Peyer's patch (tissue), 4 donors: ENCODE results near the gene LNX2. TPM values are rescaled to one million over a fixed set of nuclear protein-coding genes. Genes with fewer than 3 reads are reported as not detected.
A peak's percentile ranks its signal among the peaks of the same experiment; 100 is the strongest.

ENCODE experiments used
- DNase-seq, 3 donors: peaks; one replicate each; pipeline ENCODE4 v3.0.0-alpha.2; 2017 to 2019
- H3K27ac ChIP-seq, 4 donors: fragments of 200-600 bp; sonication (generic); one replicate each; pipeline ENCODE4 v1.5.1; 2016 to 2019
- H3K27me3 ChIP-seq, 2 donors: fragments of 200-600 bp; sonication (generic); one replicate each; pipeline ENCODE4 v1.5.1; 2019
- H3K36me3 ChIP-seq, 3 donors: fragments of 200-600 bp; sonication (generic); one replicate each; pipeline ENCODE4 v1.5.1; 2016 to 2019
- H3K4me1 ChIP-seq, 4 donors: fragments of 200-600 bp; sonication (generic); one replicate each; pipeline ENCODE4 v1.5.1; 2016 to 2019
- H3K4me3 ChIP-seq, 4 donors: fragments of 200-600 bp; sonication (generic); 1 replicate in 3 of 4; 2 replicates in 1 of 4; pipeline ENCODE4 v1.5.1; 2016 to 2019; ENCODE audit warnings: mild to moderate bottlenecking in 1 of 4
- H3K9me3 ChIP-seq, 4 donors: fragments of 200-600 bp; sonication (generic); one replicate each; pipeline ENCODE4 v1.5.1; 2016 to 2019; ENCODE audit warnings: mild to moderate bottlenecking in 1 of 4
- POLR2A ChIP-seq, 2 donors: fragments of 450-650 bp; IDR thresholded peaks; one replicate each; pipeline ENCODE4 v1.5.1; 2017; ENCODE audit warnings: antibody characterized with exemption in 2 of 2, mild to moderate bottlenecking in 2 of 2, moderate library complexity in 2 of 2
- total RNA-seq, 4 donors: library from RNA; depleted of rRNA; stranded (reverse); fragments of >200 nt; gene quantifications; one replicate each; pipeline ENCODE4 v1.1.0, GENCODE V29; 2016
- TF ChIP-seq, protein P1 (sequence below), 6 experiments: fragments of 450-650 bp in 4 of 6; fragments of 200-600 bp in 2 of 6; sonication (generic) in 1 of 6; IDR thresholded peaks; one replicate each; pipeline ENCODE4 v1.5.1; 2017 to 2019; ENCODE audit warnings: antibody characterized with exemption in 6 of 6, mild to moderate bottlenecking in 3 of 6, moderate library complexity in 1 of 6

LNX2 gene
- total RNA-seq, 4 donors from 2014 or later, result 12.4 to 39.6 (median 25.6) TPM

DNA sequence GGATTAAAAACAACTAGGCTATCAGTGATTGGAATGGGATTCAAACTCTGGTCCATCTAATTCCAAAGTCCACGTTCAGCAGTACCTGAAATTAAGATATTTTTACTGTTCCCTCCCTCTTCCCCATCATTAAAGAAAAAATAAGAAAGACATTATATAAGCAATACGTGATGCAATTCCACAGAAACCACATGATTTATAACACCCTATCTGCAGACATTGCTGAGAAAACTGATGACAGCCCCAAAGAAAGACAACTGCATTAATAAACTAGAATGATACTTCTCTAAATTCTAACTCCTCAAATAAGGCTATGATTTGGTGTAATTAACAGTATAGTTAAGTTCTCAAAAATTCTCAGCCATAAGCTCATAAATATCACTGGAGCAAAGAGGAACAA, 19.1 kb downstream of the LNX2 start:
- Histone ChIP-seq H3K27ac (no peak overlapping the region), H3K27me3 (no peaks in the 10 kb centered on the region), H3K36me3 (no peaks in the 10 kb centered on the region), H3K4me1 (peaks cover 0 to 4% (median 0%) of the 10 kb centered on the region in 4 donors), H3K9me3 (no peaks in the 10 kb centered on the region), H3K4me3 (no peak overlapping the region)
- TF ChIP-seq, protein P1, sequence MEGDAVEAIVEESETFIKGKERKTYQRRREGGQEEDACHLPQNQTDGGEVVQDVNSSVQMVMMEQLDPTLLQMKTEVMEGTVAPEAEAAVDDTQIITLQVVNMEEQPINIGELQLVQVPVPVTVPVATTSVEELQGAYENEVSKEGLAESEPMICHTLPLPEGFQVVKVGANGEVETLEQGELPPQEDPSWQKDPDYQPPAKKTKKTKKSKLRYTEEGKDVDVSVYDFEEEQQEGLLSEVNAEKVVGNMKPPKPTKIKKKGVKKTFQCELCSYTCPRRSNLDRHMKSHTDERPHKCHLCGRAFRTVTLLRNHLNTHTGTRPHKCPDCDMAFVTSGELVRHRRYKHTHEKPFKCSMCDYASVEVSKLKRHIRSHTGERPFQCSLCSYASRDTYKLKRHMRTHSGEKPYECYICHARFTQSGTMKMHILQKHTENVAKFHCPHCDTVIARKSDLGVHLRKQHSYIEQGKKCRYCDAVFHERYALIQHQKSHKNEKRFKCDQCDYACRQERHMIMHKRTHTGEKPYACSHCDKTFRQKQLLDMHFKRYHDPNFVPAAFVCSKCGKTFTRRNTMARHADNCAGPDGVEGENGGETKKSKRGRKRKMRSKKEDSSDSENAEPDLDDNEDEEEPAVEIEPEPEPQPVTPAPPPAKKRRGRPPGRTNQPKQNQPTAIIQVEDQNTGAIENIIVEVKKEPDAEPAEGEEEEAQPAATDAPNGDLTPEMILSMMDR (IDR thresholded peaks at IDR 0.05), result no peak
- TF ChIP-seq POLR2A (IDR thresholded peaks at IDR 0.05), result no peak
- DNase-seq, result no peak

DNA sequence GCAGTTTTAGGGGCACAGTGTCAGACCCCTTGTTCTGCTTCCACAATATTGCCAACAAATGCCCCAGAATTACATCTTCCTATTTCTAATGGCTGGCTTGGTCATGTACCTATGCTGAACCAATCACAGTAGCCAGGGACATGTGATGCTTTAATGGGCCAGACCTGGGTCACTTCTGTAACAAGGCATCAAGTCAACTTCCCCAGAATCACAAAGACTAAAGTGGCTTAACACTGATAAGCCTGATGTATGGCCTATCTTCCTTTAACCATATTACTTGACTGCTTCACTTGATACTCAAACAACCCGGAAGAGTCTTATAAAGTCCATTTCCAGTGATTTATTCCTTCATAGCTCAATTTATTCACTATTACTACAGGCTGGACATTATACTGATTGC, 19.6 kb downstream of the LNX2 start:
- no peak for DNase-seq
- H3K36me3 ChIP-seq, result no peaks in the 10 kb centered on the region
- no peak overlapping the region for H3K27ac ChIP-seq
- H3K4me1 ChIP-seq, result peaks cover 0 to 3% (median 0%) of the 10 kb centered on the region in 4 donors
- no peaks in the 10 kb centered on the region for H3K9me3 ChIP-seq
- H3K27me3 ChIP-seq, result no peaks in the 10 kb centered on the region
- H3K4me3 ChIP-seq, result no peak overlapping the region
- no peak for TF ChIP-seq POLR2A (IDR thresholded peaks at IDR 0.05)
- TF ChIP-seq, protein P1 (IDR thresholded peaks at IDR 0.05), result no peak

DNA sequence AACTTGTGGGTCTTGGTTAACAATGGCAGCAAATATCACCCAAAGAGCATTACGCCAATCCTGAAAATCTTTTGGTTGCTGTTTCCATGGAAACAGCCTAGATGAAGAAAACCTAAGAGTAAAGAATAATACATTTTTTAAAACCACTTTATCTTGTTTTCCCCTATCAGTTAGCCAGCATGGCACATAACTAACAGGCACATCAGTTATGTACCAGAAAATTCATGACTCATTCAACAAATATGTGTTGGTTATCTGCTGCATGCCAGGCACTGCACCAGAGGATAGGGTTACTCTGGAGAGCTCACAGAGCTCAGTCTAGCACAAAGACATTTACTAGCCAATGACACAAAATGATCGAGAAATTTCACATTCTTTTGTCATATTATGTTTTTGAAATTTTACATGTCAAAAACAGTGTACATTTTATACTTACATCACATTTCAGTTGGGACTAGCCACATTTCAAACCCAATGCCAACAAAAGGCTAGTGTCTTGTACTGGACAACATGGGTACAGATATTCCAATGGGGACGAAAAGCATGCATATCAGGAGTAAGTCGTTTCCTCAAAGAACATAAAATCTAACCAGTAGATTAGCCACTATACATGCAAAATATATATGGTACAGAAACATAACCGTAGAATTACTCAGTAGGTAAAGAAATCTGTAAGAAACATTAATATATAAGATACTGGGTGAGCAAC, 20.3 kb downstream of the LNX2 start:
- Histone ChIP-seq H3K9me3 (no peaks in the 10 kb centered on the region), H3K27ac (no peak overlapping the region), H3K4me1 (peaks cover 0 to 10% (median 0%) of the 10 kb centered on the region in 4 donors), H3K4me3 (no peak overlapping the region), H3K27me3 (no peaks in the 10 kb centered on the region), H3K36me3 (no peaks in the 10 kb centered on the region)
- TF ChIP-seq POLR2A (IDR thresholded peaks at IDR 0.05), result no peak
- TF ChIP-seq, protein P1 (IDR thresholded peaks at IDR 0.05), result no peak
- no peak for DNase-seq

DNA sequence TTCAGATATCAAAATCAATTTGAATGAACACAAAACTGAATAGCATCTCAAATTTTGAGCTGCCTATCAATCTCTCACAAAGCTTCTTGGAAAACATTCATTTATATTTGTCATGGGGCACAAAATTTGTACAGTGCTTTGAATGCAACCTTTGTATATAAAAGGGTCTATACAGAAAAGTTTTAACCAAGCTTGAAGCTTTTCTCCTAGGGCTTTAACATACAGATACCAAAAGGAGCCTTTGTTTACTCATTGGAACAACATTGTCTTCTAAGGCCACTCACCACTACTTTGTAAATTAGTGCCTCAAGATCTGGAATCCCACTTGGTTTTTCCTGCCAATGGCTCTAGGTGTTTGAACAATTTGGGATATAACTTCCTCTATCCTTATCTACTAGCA, 21.2 kb downstream of the LNX2 start:
- Histone ChIP-seq H3K4me3 (no peak overlapping the region), H3K27ac (no peak overlapping the region), H3K36me3 (no peaks in the 10 kb centered on the region), H3K9me3 (no peaks in the 10 kb centered on the region), H3K27me3 (no peaks in the 10 kb centered on the region), H3K4me1 (peaks cover 0 to 17% (median 0%) of the 10 kb centered on the region in 4 donors)
- DNase-seq, result no peak
- TF ChIP-seq POLR2A (IDR thresholded peaks at IDR 0.05), result no peak

DNA sequence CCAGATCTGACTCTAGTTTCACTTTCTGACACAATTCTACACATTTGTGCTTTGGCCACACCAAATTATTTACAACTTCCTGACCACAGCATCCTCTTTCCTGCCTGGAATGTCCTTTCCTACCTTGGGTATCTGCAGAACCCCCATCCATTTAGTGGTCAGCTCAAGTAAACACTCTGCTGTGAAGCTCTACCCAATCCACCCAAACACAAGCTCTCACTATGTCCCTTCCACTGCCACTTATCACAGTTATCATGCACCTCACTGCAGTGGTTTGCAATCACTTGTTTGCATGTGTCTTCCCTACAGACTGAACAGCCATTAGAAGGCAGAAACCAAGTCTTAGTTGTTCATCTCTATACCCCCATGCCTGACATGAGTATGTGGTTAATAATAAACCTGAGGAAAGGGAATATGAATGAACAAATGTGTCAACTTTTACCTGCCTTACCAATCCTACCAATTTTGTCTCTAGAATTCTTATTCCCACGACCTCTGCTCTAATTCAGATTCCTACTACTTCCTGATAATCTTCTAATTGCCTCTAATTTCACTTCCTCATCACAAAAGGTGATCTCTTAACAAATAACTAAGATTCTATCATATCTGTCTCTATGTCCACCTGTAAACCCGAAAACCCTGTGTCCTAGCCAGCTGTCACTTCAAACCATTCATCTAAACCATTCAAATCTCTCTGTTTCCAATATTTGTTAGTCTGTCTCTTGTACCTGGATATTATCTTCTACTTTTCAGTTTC, 25.1 kb downstream of the LNX2 start:
- Histone ChIP-seq H3K4me3 (no peak overlapping the region), H3K36me3 (no peaks in the 10 kb centered on the region), H3K27me3 (no peaks in the 10 kb centered on the region), H3K27ac (peak overlapping the region in 1 of 4 donors; percentile 25), H3K9me3 (no peaks in the 10 kb centered on the region), H3K4me1 (peaks cover 0 to 17% (median 0%) of the 10 kb centered on the region in 4 donors)
- TF ChIP-seq, protein P1 (IDR thresholded peaks at IDR 0.05), result no peak
- no peak for TF ChIP-seq POLR2A (IDR thresholded peaks at IDR 0.05)
- DNase-seq, result no peak

DNA sequence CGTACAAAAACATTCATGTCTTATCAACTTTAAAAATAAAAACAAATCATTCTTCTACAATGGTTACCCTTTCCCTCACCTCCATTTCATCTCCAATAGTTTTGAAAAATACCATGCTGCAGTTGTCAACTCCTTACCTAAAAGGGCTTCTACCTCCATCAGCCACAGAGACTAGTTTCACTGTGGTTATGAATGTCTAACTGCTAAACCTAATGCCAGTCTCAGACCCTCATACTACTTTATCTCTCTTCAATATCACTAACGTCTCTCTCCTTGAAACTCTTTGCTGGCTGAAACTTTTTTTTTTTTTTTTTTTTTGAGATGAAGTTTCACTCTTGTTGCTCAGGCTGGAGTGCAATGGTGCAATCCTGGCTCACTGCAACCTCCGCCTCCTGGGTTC, 27.1 kb downstream of the LNX2 start:
- TF ChIP-seq POLR2A (IDR thresholded peaks at IDR 0.05), result no peak
- TF ChIP-seq, protein P1 (IDR thresholded peaks at IDR 0.05), result no peak
- Histone ChIP-seq H3K27ac (no peak overlapping the region), H3K27me3 (no peaks in the 10 kb centered on the region), H3K4me1 (peaks cover 0 to 17% (median 0%) of the 10 kb centered on the region in 4 donors), H3K9me3 (no peaks in the 10 kb centered on the region), H3K4me3 (no peak overlapping the region), H3K36me3 (no peaks in the 10 kb centered on the region)
- no peak for DNase-seq
